ENCODE measurements around the gene FARS2.

Gene FARS2

DNA sequence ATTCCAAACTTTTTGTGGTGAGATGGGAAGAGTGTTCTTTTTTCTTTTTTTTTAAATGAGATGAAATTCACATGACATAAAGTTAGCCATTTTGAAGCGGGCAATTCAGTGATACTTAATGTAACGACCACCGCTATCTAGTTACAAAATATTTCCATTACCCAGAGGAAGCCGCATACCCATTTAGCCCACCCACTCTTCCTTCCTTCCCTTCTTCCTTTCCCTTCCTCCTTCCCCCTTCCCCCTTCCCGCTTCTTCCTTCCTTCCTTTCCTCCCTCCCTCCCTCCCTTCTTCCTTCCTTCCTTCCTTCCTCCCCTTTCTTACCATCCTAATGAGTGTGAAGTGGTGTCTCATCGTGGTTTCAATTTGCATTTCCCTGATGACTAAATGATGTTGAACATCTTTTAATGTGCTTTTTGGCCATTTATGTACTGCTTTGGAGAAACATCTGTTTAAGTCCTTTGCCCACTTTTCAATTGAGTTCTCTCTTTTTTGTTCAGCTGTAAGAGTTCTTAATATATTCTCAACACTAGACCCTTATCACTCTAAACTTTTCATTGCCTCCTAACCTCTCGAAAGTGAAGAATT, 371.1 kb downstream of the FARS2 start:
- TF ChIP-seq, protein P1, sequence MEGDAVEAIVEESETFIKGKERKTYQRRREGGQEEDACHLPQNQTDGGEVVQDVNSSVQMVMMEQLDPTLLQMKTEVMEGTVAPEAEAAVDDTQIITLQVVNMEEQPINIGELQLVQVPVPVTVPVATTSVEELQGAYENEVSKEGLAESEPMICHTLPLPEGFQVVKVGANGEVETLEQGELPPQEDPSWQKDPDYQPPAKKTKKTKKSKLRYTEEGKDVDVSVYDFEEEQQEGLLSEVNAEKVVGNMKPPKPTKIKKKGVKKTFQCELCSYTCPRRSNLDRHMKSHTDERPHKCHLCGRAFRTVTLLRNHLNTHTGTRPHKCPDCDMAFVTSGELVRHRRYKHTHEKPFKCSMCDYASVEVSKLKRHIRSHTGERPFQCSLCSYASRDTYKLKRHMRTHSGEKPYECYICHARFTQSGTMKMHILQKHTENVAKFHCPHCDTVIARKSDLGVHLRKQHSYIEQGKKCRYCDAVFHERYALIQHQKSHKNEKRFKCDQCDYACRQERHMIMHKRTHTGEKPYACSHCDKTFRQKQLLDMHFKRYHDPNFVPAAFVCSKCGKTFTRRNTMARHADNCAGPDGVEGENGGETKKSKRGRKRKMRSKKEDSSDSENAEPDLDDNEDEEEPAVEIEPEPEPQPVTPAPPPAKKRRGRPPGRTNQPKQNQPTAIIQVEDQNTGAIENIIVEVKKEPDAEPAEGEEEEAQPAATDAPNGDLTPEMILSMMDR (IDR thresholded peaks at IDR 0.05; ENCODE audit: borderline replicate concordance, insufficient read depth, low read depth, low read length): no peak

DNA sequence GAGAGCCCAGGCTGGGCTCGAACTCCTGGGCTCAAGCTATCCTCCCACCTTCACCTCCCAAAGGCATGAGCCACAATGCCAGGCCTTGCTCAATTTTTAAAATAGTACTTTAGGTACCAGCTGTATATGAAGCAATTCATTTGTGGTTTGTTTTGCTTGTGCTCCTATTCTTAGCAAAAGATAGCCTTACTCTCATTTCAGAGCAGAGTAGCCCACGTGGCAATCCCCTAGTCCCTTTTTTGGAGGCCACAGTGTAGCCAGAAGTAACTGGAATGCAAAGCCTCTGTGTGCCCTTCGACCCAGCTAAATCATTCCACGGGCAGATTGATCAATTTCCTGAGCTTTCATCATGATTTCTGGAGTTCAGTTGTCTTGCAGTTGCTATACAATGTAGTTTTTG, 373.2 kb downstream of the FARS2 start:
- TF ChIP-seq, protein P1 (IDR thresholded peaks at IDR 0.05; ENCODE audit: borderline replicate concordance, insufficient read depth, low read depth, low read length): no peak
- no peak overlapping the region for H3K4me3 ChIP-seq (ENCODE audit: low read depth, low read length)

More for the DNA sequence above, 371.1 kb downstream of the FARS2 start:
- H3K4me3 ChIP-seq (ENCODE audit: low read depth, low read length): no peak overlapping the region

DNA sequence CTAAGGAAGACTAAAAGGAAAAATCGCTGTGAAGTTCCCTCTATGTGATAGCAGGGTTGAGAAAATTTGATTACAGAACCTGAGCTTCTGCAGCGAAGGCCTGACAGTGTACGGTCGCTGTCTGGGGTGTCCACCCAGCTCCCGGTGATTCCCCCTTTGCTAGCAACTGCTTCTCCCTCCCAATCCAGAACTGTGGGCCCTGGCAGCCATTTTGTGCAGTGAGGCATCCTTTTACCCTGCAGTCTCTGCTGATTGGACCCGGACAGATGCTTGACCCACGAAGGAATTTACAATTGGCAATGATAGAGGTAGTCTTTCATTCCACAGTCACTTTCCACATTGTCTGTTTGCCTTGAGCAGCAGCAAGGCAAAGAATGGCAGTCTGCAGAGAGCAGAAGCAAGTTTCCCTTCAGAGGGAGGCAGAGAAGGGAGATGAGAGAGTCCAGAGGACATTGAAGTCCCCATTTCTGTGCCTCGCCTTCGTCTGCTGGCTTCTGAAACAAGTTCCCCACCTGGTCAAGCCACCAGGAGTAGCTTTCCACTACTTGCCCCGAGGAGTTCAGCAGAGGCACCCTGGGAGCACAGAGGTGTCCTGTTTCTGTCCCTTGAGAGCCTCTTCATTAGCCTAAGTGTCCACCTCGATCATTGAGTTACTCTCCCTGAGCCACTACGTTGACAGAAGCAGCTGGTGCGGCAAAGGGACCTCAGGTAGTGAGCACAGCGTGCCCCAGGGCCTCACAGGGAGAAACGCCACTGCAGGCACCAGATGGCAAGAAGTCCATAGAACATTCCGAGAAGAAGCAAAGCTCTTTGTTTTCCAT, 375.1 kb downstream of the FARS2 start:
- no peak overlapping the region for H3K4me3 ChIP-seq (ENCODE audit: low read depth, low read length)

DNA sequence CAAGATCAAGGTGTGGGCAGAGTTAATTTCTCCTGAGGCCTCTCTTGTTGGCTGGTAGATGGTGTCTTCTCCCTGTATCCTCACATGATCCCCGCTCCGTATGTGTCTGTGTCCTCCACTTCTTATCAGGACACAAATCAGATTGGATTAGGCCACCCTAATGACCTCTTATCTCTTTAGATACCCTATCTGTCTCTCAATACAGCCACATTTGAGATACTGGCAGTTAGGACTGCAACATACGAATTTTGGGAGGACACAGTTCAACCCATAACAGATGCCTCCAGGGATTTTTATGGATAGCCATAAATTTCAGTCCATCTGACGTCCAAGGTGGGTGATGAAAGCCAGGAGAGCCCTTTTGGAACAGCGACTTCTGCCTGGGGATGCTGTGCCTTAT, 376.4 kb downstream of the FARS2 start:
- TF ChIP-seq, protein P1 (IDR thresholded peaks at IDR 0.05; ENCODE audit: borderline replicate concordance, insufficient read depth, low read depth, low read length): no peak
- H3K4me3 ChIP-seq (ENCODE audit: low read depth, low read length): no peak overlapping the region

More for the DNA sequence above, 375.1 kb downstream of the FARS2 start:
- TF ChIP-seq, protein P1 (IDR thresholded peaks at IDR 0.05; ENCODE audit: borderline replicate concordance, insufficient read depth, low read depth, low read length): no peak

DNA sequence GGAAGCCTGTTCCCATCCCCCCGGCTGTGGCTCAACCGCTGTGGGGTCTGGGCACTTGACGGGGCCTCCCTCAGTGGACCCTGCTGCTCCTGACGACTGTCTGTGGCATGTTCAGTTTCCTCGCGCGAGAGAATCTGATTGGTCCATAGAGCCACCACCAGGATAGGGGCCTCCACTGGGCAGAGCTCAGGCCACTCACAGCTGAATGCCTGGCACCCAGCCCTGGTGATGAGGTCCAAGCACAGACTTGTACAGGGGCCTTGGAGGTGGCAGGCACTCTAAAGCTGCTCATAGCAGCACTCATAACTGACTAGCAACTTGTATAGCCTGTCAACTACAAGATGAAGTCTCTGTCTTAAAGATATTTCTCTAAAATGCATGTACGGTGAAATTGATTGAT, 377.4 kb downstream of the FARS2 start:
- TF ChIP-seq, protein P1 (IDR thresholded peaks at IDR 0.05; ENCODE audit: borderline replicate concordance, insufficient read depth, low read depth, low read length): no peak
- H3K4me3 ChIP-seq (ENCODE audit: low read depth, low read length): no peak overlapping the region

DNA sequence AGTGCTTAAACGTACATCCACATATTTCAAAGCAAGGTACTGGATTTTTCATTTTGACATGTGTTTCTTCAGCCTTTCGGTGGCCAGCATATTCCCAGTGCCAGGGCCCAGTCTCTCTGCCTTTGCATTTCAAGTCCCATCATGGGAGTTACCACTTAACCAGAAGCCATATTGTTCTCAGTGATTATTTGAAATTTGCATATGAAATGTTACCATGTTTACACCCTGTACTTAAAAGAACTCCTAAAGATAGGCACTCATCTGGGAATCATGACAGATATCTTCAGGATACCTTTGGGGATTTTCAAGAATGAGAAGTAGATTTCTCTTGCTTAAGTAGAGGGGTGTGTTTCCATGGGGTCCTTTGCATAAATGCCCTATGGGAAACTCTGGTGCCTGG, 377.9 kb downstream of the FARS2 start:
- no peak overlapping the region for H3K4me3 ChIP-seq (ENCODE audit: low read depth, low read length)
- TF ChIP-seq, protein P1 (IDR thresholded peaks at IDR 0.05; ENCODE audit: borderline replicate concordance, insufficient read depth, low read depth, low read length): no peak

DNA sequence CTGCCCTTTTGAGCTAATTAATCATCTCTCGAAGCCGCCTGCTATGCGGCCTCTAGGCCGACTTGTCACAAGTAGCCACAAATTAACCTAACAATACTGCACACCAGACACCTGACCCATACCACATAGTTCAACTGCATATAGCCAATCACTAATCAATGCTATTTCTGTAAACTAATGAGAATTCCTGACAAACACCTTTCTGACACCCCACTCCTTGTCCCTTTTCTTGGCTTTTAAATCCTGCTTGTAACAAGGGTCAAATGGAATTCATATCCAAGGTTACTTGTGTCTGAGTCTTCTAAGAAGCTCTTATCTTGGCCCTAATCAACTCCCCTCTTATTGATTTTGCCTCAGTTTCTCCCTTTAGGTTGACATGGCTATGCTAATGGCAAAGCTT, 379.3 kb downstream of the FARS2 start:
- TF ChIP-seq, protein P1 (IDR thresholded peaks at IDR 0.05; ENCODE audit: borderline replicate concordance, insufficient read depth, low read depth, low read length): no peak
- no peak overlapping the region for H3K4me3 ChIP-seq (ENCODE audit: low read depth, low read length)
